IPS DF 6.9 (cell line): ENCODE results near the gene CLN3.
"Not testable (repeated sequence)": the region's sequence is repeated elsewhere in the genome, so short reads cannot be mapped to it uniquely, and the experiment has no call there.

ENCODE experiments used
- DNase-seq: peaks from one replicate; pipeline ENCODE4 v3.0.0-alpha.2; 2013; ENCODE audit warnings: low read depth, low spot score
- H3K27ac ChIP-seq: one replicate; pipeline ENCODE4 v1.5.1; 2013; ENCODE audit warnings: low read length, control low read depth
- H3K27me3 ChIP-seq: 2 replicates; pipeline ENCODE4 v1.6.1; 2013; ENCODE audit warnings: mild to moderate bottlenecking, low read length; ENCODE audit not compliant: control insufficient read depth, insufficient read depth
- H3K36me3 ChIP-seq: 2 replicates; pipeline ENCODE4 v1.6.1; 2013; ENCODE audit warnings: low read length; ENCODE audit not compliant: control insufficient read depth, insufficient read depth
- H3K4me1 ChIP-seq: 2 replicates; pipeline ENCODE4 v1.6.1; 2013; ENCODE audit warnings: low read length; ENCODE audit not compliant: control insufficient read depth, insufficient read depth
- H3K4me3 ChIP-seq: 2 replicates; pipeline ENCODE4 v1.5.1; 2013; ENCODE audit warnings: mild to moderate bottlenecking, low read length
- H3K9me3 ChIP-seq: 2 replicates; pipeline ENCODE4 v1.6.1; 2013; ENCODE audit warnings: low read length, inconsistent platforms; ENCODE audit not compliant: control insufficient read depth, insufficient read depth
- WGBS: extraction: QIAGEN DNeasy Blood & Tissue Kit; methylation state at CpG from one replicate; pipeline ENCODE4 v1.1.7; 2013; ENCODE audit warnings: mixed read lengths, missing lambda C conversion rate; ENCODE audit not compliant: insufficient read length, insufficient coverage; 5-methylcytosine and 5-hydroxymethylcytosine counted together

CLN3 gene

DNA sequence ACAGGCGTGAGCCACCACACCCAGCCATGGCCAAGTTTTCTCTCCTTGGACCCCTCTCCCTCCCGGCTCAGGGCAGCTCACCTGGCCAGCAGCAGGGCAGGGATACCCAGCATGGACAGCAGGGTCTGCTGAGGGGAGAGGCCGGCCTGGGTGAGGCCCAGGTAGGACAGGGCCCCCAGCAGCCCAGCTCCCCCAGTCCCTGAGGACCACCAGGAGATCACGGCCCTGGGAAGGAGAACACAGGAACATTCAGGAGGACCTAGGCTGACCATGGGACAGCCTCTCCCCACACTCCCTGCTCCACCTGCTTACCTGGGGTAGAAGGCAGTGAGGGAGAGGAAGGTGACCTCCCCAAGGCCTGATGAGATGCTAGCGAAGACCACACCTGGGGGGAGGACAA lies 5.6 kb downstream of the CLN3 start:
- no peaks in the 10 kb centered on the region for H3K27me3 ChIP-seq
- no peak for DNase-seq
- no peak overlapping the region for H3K27ac ChIP-seq
- H3K9me3 ChIP-seq: no peaks in the 10 kb centered on the region
- peaks cover 3% of the 10 kb centered on the region for H3K36me3 ChIP-seq
- no peak overlapping the region for H3K4me3 ChIP-seq
- no CpG with 5 or more reads among the region's 5 CpGs for WGBS
- no peaks in the 10 kb centered on the region for H3K4me1 ChIP-seq

DNA sequence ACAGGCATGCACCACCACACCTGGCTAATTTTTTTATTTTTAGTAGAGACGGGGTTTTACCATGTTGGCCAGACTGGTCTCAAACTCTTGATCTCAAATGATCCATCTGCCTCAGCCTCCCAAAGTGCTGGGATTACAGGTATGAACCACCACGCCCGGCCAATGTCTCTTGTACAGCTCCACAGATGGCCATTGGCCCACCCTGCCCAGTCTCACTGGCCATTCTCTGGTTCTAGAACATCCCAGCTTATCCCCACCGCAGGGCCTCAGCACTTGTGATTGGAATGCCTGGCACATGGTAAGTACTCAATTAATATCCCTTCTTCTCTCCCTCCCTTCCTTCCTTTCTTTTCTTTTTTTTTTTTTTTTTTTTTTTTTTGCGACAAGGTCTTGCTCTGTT lies 8.5 kb downstream of the CLN3 start:
- WGBS: no CpG with 5 or more reads among the region's 5 CpGs
- H3K36me3 ChIP-seq, H3K27ac ChIP-seq: not testable (repeated sequence)

DNA sequence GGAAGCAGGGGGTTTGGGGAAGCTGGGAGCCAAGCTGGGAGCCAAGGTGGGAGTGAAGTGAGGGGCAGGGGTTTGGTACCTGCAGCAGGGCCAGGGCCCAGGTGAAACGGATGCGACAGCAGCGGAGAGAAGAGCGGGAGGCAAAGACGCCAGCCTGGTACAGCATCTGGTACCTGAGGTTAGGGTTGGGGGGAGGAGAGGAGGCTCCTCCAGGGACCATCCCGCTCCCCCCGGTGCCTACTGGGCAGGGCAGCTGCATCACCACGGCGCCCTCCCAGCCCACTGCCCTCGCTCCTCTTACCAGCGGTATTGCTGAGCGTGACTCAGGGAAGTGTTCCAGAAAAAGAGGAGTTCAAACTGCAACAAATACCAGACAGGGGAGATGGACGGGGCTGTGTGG lies 9.8 kb downstream of the CLN3 start:
- Histone ChIP-seq H3K4me3 (no peak overlapping the region), H3K36me3 (peaks cover 3% of the 10 kb centered on the region), H3K27ac (no peak overlapping the region), H3K9me3 (no peaks in the 10 kb centered on the region), H3K27me3 (no peaks in the 10 kb centered on the region), H3K4me1 (no peaks in the 10 kb centered on the region)
- no peak for DNase-seq
- WGBS: no CpG with 5 or more reads among the region's 13 CpGs

More for the DNA sequence above, 8.5 kb downstream of the CLN3 start:
- H3K9me3 ChIP-seq, DNase-seq, H3K27me3 ChIP-seq, H3K4me1 ChIP-seq, H3K4me3 ChIP-seq: not testable (repeated sequence)

GRCh38 chr16:28478506-28479180 lies 13.2 kb downstream of the CLN3 start:
- Histone ChIP-seq H3K27me3 (no peaks in the 10 kb centered on the region), H3K4me1 (no peaks in the 10 kb centered on the region), H3K9me3 (no peaks in the 10 kb centered on the region), H3K36me3 (no peaks in the 10 kb centered on the region; the same call in 1 of the 2 replicates), H3K27ac (no peak overlapping the region), H3K4me3 (no peak overlapping the region)
- DNase-seq: no peak
- WGBS: no CpG with 5 or more reads among the region's 16 CpGs

GRCh38 chr16:28477311-28477920 lies 14.5 kb downstream of the CLN3 start:
- H3K36me3 ChIP-seq: no peaks in the 10 kb centered on the region; the same call in 1 of the 2 replicates
- no peak overlapping the region for H3K4me3 ChIP-seq
- H3K4me1 ChIP-seq: no peaks in the 10 kb centered on the region
- H3K27me3 ChIP-seq: no peaks in the 10 kb centered on the region
- no peaks in the 10 kb centered on the region for H3K9me3 ChIP-seq
- H3K27ac ChIP-seq: no peak overlapping the region
- no peak for DNase-seq
- no CpG with 5 or more reads among the region's 14 CpGs for WGBS

- Histone ChIP-seq H3K27me3 (no peaks in the 10 kb centered on the region), H3K9me3 (no peaks in the 10 kb centered on the region), H3K4me3 (no peak overlapping the region), H3K4me1 (no peaks in the 10 kb centered on the region), H3K36me3 (no peaks in the 10 kb centered on the region; the same call in 1 of the 2 replicates), H3K27ac (no peak overlapping the region)
- DNase-seq: no peak
- no CpG with 5 or more reads among the region's 2 CpGs for WGBS
Measured at GRCh38 chr16:28475221-28475620, 16.7 kb downstream of the CLN3 start.

DNA sequence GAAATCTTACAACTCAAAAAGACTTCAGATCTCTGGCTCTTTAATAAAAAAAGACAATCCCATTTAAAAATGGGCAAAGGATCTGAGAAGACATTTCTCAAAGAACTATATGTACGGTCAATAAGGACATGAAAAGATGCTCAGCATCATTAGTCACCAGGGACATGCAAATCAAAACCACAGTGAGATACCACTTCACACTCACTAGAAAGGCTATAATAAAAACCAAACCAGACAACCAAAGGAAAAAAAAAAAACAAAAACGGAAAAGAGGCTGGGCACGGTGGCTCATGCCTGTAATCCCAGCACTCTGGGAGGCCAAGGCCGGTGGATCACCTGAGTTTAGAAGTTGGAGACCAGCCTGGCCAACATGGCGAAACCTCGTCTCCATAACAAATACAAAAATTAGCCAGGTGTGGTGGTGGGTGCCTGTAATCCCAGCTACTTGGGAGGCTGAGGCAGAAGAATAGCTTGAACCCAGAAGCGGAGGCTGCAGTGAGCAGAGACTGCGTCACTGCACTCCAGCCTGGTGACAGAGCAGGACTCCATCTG lies 18.1 kb downstream of the CLN3 start:
- no CpG with 5 or more reads among the region's 8 CpGs for WGBS
- Histone ChIP-seq H3K9me3 (no peaks in the 10 kb centered on the region), H3K27me3 (no peaks in the 10 kb centered on the region), H3K36me3 (no peaks in the 10 kb centered on the region; the same call in 1 of the 2 replicates), H3K4me3 (no peak overlapping the region), H3K4me1 (no peaks in the 10 kb centered on the region), H3K27ac (no peak overlapping the region)
- no peak for DNase-seq

DNA sequence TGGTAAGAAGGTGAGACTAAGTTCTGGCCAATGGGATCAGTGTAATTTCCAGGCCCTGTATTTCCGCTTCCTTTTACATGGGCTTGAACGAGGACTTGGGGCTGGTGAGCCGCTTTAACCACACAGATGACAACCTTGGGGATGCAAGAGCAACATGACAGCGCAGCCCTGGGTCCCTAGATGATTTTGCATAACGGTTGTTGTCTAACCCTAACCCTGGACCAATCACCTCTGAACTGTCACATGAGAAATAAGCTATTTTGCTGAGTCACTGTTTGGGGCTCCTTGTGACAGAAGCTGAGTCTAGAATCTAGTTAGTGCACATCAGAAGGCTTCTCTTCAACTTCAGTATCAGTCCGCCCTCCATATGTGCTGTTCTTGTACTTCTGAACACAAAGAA lies 44.8 kb downstream of the CLN3 start:
- not testable (repeated sequence) for H3K4me1 ChIP-seq, H3K4me3 ChIP-seq, H3K27me3 ChIP-seq, H3K9me3 ChIP-seq, H3K36me3 ChIP-seq, H3K27ac ChIP-seq, DNase-seq
- WGBS: no CpG with 5 or more reads among the region's 6 CpGs

- not testable (repeated sequence) for H3K4me3 ChIP-seq, DNase-seq, H3K27ac ChIP-seq, H3K9me3 ChIP-seq, H3K4me1 ChIP-seq, H3K27me3 ChIP-seq, H3K36me3 ChIP-seq
- no CpG with 5 or more reads among the region's 4 CpGs for WGBS
Measured at GRCh38 chr16:28446388-28446787, 45.5 kb downstream of the CLN3 start.

GRCh38 chr16:28443943-28444342 lies 47.9 kb downstream of the CLN3 start:
- not testable (repeated sequence) for H3K4me3 ChIP-seq, H3K27me3 ChIP-seq
- WGBS: no CpG with 5 or more reads among the region's 6 CpGs

GRCh38 chr16:28438899-28439298 lies 53.0 kb downstream of the CLN3 start:
- not testable (repeated sequence) for H3K27ac ChIP-seq, H3K36me3 ChIP-seq, DNase-seq, H3K4me1 ChIP-seq, H3K9me3 ChIP-seq, H3K4me3 ChIP-seq, H3K27me3 ChIP-seq
- WGBS: no CpG with 5 or more reads among the region's 6 CpGs

More at GRCh38 chr16:28443943-28444342, 47.9 kb downstream of the CLN3 start:
- not testable (repeated sequence) for H3K27ac ChIP-seq, H3K9me3 ChIP-seq, DNase-seq, H3K4me1 ChIP-seq, H3K36me3 ChIP-seq
